ENCODE measurements around the gene PGBD1.

The PGBD1 gene

GRCh38 chr6:28336284-28337120, 55.1 kb downstream of the PGBD1 start:
- peak; percentile 21 for DNase-seq

GRCh38 chr6:28337121-28337520, 55.7 kb downstream of the PGBD1 start:
- DNase-seq, result no peak

GRCh38 chr6:28340310-28341095, 59.1 kb downstream of the PGBD1 start:
- no peak for DNase-seq

- no peak for DNase-seq
Observed at GRCh38 chr6:28343898-28344677, 62.7 kb downstream of the PGBD1 start.

- no peak for DNase-seq
Observed at GRCh38 chr6:28345201-28345600, 63.8 kb downstream of the PGBD1 start.

GRCh38 chr6:28347119-28347518, 65.7 kb downstream of the PGBD1 start:
- DNase-seq, result no peak

GRCh38 chr6:28349344-28349891, 68.0 kb downstream of the PGBD1 start:
- DNase-seq, result no peak

- peak; percentile 48 for DNase-seq
Observed at GRCh38 chr6:28349892-28350737, 68.7 kb downstream of the PGBD1 start, which contains the start of gene ZKSCAN3. TSS of gene ZKSCAN3 (plus strand) at chr6:28349947. CDS start at chr6:28359587, 9,640 bp downstream.

GRCh38 chr6:28351087-28351486, 69.7 kb downstream of the PGBD1 start:
- no peak for DNase-seq

- DNase-seq, result no peak
Observed at GRCh38 chr6:28351493-28351925, 70.1 kb downstream of the PGBD1 start.

Measured in NCI-H524 treated with DMSO at 0.1 percent for 48 hours (cell line).